ENCODE data around the gene FKBP1A. TPM values are rescaled to one million over a fixed set of nuclear protein-coding genes. Genes with fewer than 3 reads are reported as not detected.
A peak's percentile ranks its signal among the peaks of the same experiment; 100 is the strongest.

FKBP1A gene
- total RNA-seq, result 100 to 1,000 TPM; 247 to 273 TPM

DNA sequence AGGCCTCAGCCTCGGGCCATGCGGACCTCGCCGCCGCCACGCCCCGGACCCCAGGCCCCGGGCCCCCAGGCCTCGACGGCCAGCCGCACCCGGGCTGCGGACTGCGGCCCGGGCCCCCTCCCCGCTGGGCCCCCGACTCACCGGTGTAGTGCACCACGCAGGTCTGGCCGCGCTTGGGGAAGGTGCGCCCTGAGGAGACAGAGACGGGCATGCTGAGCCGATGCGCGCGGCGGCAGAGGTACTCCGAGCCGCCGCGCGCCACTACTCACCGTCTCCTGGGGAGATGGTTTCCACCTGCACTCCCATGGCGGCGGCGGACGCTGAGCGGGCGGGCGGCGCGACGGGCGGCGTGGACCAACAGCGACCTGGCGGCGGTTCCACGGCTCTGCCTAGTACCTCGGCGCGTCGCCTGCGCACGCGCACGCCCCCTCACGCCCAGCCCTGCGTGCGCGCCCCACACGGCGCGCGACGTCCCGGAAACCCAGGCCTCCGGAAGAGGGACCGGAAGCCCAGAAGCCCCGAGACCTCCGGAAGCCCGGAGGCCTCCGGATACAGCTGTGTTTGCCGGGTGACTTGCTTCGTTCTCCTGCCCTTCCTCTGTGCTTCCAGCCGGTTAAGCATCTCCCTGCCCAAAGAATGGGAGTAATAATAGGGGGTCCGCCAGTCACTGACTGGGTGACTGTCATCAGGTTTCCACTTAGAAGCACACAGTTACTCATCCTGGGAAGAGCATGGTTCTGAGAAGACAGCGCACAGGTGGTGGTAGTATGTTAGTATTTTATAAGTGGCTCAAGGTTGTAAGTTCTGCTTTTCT lies at the start of gene FKBP1A:
Gene FKBP1A, minus strand, starts transcription at position 362 of the 814 bp plus-strand sequence. Its CDS starts 56 bp downstream, at position 306.
- ATAC-seq, result peak; percentile 89
- Mint-ChIP-seq H3K36me3 (peaks cover 11% of the 10 kb centered on the region), H3K9me3 (ENCODE audit: low read depth) (no peaks in the 10 kb centered on the region), H3K4me1 (peaks cover 58% of the 10 kb centered on the region), H3K4me3 (peak within 1 kb of the TSS; percentile 84), H3K27ac (peak within 1 kb of the TSS; percentile 78), H3K27me3 (peaks cover 20% of the 10 kb centered on the region)
- CTCF ChIA-PET, result interaction anchor here (1.0 to 6.2 kb wide), 11 partner anchors 11 to 106 kb away, joined by 3 to 24 read pairs (median 4); partner anchors contain the start of gene NSFL1C
- peak; percentile 94 for DNase-seq

DNA sequence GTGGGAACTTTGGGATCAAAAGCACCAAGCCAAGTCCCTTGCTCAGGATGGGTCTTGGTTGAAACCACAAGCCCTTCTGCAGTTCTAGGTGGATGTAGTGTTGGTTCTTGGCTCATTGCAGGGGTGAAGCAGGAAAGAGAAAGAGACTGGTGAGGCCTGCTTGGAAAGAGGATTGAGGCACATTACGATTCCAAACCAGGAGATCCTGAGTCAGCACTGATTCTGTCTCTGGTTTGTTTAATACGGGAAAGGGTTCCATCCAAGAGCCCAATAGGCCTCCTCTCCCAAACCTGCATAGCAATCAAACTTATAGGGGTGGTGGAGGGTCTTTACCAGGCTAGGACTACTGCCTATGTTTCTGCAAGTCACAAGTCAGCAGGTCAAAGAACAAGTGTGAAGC lies 49.5 kb upstream of the FKBP1A start:
- H3K4me3 Mint-ChIP-seq, result no peak overlapping the region
- ATAC-seq (no peak), DNase-seq (no peak)
- no peak overlapping the region for H3K27ac Mint-ChIP-seq
- CTCF ChIA-PET, result no interaction called here
- peaks cover 2% of the 10 kb centered on the region for H3K27me3 Mint-ChIP-seq
- peaks cover 17% of the 10 kb centered on the region for H3K36me3 Mint-ChIP-seq
- H3K4me1 Mint-ChIP-seq, result peaks cover 1% of the 10 kb centered on the region
- no peaks in the 10 kb centered on the region for H3K9me3 Mint-ChIP-seq (ENCODE audit: low read depth)

DNA sequence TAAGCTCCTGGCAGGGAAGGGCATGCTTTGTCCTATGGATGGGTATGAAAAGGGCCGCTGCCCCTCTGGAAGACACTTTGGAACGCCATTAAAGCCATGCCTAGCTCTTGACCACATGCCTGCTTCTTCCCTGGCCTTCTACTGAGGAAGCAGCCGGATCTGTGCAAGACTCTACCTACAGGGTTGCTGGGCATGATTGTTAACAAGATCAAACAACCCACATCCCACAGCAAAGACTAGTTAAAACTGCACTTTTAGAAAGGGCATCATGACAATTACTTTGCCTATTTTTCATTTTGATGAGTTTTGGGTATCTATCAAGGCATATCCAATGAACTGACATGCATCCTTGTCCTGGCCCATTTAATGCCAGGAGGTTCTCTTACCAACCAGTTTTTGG lies 48.3 kb upstream of the FKBP1A start:
- Mint-ChIP-seq H3K27me3 (peaks cover 4% of the 10 kb centered on the region), H3K9me3 (ENCODE audit: low read depth) (no peaks in the 10 kb centered on the region), H3K27ac (no peak overlapping the region), H3K4me3 (no peak overlapping the region), H3K36me3 (peaks cover 13% of the 10 kb centered on the region), H3K4me1 (peaks cover 7% of the 10 kb centered on the region)
- DNase-seq (no peak), ATAC-seq (no peak)
- CTCF ChIA-PET, result interaction anchor here (1.0 to 1.7 kb wide), 4 partner anchors 20 to 125 kb away, joined by 3 to 5 read pairs (median 4); partner anchors contain the start of gene NSFL1C

DNA sequence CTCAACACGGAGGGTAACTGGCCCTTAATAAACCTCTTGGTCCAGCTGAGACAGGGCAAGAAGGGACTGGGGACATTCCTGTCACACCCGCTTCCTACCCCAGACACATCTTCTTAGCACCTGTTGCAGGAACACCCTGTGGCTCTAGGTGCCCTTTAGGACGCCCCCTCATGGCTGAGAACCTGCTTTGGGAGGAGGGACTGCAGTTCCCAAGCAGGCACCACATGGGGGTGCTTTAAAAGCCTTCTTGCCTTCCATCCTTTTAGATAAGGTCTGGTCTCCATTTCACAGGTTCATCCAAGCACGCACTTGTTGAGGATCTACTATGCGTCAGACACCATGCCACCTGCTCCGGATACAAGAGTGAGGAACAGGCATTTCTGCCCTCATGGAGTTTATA lies 47.2 kb upstream of the FKBP1A start:
- Mint-ChIP-seq H3K27me3 (peaks cover 4% of the 10 kb centered on the region), H3K4me3 (no peak overlapping the region), H3K4me1 (peaks cover 15% of the 10 kb centered on the region), H3K36me3 (peaks cover 6% of the 10 kb centered on the region), H3K27ac (no peak overlapping the region), H3K9me3 (ENCODE audit: low read depth) (no peaks in the 10 kb centered on the region)
- no peak for ATAC-seq
- no peak for DNase-seq
- CTCF ChIA-PET, result interaction anchor here (1.4 to 5.6 kb wide), 3 partner anchors 19 to 128 kb away, joined by 3 to 23 read pairs (median 4); no protein-coding TSS in a partner anchor

DNA sequence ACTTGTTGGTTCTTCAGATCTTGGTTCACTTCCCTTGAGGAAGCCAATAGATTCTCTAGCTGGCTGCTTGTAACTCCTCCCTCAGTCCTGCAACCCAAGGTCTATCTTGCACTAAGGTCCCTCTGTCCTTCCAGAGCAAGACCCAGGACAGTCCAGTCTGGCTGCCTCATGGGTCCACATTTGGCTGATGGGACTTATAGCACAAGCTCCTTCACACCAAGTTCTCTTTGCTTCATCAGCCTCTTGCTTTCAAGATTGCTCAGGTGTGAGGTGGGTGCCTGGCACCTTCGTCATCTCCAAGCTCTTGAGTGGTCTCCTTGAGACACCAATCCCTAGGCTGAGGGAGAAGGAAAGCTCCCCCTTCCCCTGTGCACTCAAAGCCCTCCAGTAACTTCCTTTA lies 45.5 kb upstream of the FKBP1A start:
- H3K4me3 Mint-ChIP-seq, result no peak overlapping the region
- ATAC-seq, result no peak
- H3K4me1 Mint-ChIP-seq, result peaks cover 24% of the 10 kb centered on the region

DNA sequence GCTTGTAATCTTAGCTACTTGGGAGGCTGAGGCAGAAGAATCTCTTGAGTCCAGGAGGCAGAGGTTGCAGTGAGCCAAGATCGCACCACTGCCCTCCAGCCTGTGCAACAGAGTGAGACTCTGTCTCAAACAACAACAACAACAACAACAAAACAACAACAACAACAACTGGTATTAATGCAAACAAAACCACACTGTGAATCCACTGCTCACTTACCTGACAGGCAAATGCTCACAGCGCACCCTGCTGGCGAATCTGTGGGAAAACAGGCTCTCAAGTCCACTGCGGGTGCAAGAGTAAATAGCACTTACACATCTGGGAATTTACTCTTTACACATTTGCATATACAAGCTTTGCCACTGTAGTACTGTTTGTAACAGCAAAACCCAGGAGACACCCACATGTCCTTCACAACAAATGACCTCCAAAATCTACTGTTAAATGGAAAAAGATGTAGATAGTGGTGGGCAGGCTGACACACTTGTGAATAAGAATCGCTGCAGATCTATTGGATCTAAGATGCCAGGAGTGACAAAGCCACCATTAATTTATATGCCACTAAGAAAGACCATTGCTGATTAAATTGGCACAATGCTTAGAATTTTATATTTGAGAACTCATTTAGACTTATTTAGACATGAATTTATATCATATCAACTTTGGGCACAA lies 44.5 kb upstream of the FKBP1A start:
- ATAC-seq (peak; percentile 63), DNase-seq (peak; percentile 85)
- CTCF ChIA-PET, result interaction anchor here (0.6 to 5.6 kb wide), 32 partner anchors 10 to 210 kb away, joined by 3 to 41 read pairs (median 4); partner anchors contain the start of genes FKBP1A, NSFL1C and SDCBP2
- peaks cover 21% of the 10 kb centered on the region for H3K27me3 Mint-ChIP-seq
- peaks cover 28% of the 10 kb centered on the region for H3K4me1 Mint-ChIP-seq
- peaks cover 12% of the 10 kb centered on the region for H3K36me3 Mint-ChIP-seq
- no peaks in the 10 kb centered on the region for H3K9me3 Mint-ChIP-seq (ENCODE audit: low read depth)
- H3K4me3 Mint-ChIP-seq, result no peak overlapping the region
- H3K27ac Mint-ChIP-seq, result no peak overlapping the region

More for the DNA sequence above, 45.5 kb upstream of the FKBP1A start:
- Mint-ChIP-seq H3K27me3 (peaks cover 14% of the 10 kb centered on the region), H3K9me3 (ENCODE audit: low read depth) (no peaks in the 10 kb centered on the region), H3K36me3 (peaks cover 14% of the 10 kb centered on the region), H3K27ac (no peak overlapping the region)
- DNase-seq, result no peak
- CTCF ChIA-PET, result interaction anchor here (0.6 to 5.6 kb wide), 15 partner anchors 10 to 153 kb away, joined by 3 to 41 read pairs (median 7); partner anchors contain the start of gene NSFL1C

DNA sequence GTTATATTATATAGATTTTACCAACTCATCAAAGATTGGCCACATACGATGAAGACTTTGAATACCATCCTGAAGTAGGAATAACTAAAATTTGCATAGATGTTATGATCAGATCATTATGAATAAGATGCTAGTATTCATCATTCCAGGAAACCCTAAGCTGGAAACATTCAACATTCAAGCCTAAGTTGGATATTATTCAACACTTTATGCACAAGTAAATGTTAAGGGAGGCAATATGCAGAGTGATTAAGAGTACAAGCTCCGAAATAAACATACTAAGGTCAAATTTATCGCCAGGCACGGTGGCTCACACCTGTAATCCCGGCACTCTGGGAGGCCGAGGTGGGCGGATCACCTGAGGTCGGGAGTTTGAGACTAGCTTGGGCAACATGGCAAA lies 43.4 kb upstream of the FKBP1A start:
- no peak overlapping the region for H3K27ac Mint-ChIP-seq
- H3K9me3 Mint-ChIP-seq (ENCODE audit: low read depth), result no peaks in the 10 kb centered on the region
- H3K36me3 Mint-ChIP-seq, result peaks cover 12% of the 10 kb centered on the region
- no peak overlapping the region for H3K4me3 Mint-ChIP-seq
- DNase-seq, result no peak
- peaks cover 29% of the 10 kb centered on the region for H3K27me3 Mint-ChIP-seq
- ATAC-seq, result no peak
- H3K4me1 Mint-ChIP-seq, result peaks cover 28% of the 10 kb centered on the region
- CTCF ChIA-PET, result interaction anchor here (0.7 to 5.6 kb wide), 22 partner anchors 10 to 1439 kb away, joined by 3 to 41 read pairs (median 5); partner anchors contain the start of genes FKBP1A, NSFL1C and SDCBP2

DNA sequence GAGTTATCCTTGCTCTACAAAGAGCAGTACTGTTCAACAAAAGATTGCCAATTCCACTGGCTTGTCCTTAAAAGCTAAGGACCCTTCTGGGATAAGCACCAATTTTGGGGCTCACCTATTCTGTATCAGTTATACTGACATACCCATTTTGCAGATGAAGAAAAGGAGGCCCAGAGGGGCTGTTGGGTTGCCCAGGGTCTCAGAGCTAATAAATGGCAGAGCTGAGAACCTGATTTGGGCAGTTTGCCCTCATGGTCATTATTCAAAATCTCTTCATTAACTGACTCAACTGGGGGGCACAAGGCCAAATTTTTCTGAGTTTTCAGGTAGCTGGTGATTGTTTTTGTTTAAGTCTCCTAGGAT lies 42.5 kb upstream of the FKBP1A start:
- CTCF ChIA-PET, result interaction anchor here (0.7 to 5.6 kb wide), 16 partner anchors 9 to 1455 kb away, joined by 3 to 41 read pairs (median 4); partner anchors contain the start of gene NSFL1C
- no peak overlapping the region for H3K27ac Mint-ChIP-seq
- peaks cover 37% of the 10 kb centered on the region for H3K27me3 Mint-ChIP-seq
- no peaks in the 10 kb centered on the region for H3K9me3 Mint-ChIP-seq (ENCODE audit: low read depth)
- peaks cover 12% of the 10 kb centered on the region for H3K36me3 Mint-ChIP-seq
- DNase-seq (no peak), ATAC-seq (peak; percentile 2)
- peaks cover 28% of the 10 kb centered on the region for H3K4me1 Mint-ChIP-seq
- H3K4me3 Mint-ChIP-seq, result peak overlapping the region; percentile 48

DNA sequence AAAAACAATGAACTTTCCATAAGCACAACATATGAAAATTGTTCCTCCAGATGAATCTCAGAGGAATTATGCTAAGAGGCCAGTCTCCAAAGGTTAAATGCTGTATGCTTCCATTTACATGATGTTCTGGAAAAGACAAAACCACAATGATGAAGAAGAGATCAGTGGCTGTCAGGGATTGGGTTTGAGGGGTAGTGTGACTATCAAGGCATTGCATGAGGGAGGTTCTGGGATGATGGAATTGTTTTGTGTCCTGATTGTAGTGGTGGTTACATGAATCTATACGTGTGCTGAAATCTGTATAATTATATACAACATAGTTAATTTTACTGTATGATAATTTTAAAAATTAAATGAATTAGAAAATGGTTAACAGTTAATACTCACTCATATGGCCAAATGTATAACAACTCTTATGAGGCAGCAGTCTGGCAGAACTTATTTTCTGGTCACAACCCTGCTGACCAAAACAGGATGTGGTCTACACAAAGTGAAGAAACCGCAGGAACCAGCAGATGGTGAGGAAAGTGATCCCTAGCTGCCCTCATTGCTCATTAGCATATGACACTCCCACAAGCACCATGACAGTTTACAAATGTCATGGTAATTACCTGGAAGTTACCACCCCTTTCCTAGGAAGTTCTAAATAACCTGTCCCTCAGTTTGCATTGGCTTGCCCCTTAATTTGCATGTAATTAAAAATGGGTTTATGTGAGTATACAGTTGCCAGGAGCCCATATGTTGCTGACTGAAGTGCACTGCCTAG lies 41.9 kb upstream of the FKBP1A start:
- peaks cover 28% of the 10 kb centered on the region for H3K4me1 Mint-ChIP-seq
- peaks cover 43% of the 10 kb centered on the region for H3K27me3 Mint-ChIP-seq
- H3K27ac Mint-ChIP-seq, result peak overlapping the region; percentile 81
- CTCF ChIA-PET, result interaction anchor here (0.7 to 5.6 kb wide), 15 partner anchors 8 to 1456 kb away, joined by 3 to 41 read pairs (median 4); partner anchors contain the start of gene NSFL1C
- DNase-seq (peak; percentile 91), ATAC-seq (peak; percentile 81)
- peaks cover 12% of the 10 kb centered on the region for H3K36me3 Mint-ChIP-seq
- no peaks in the 10 kb centered on the region for H3K9me3 Mint-ChIP-seq (ENCODE audit: low read depth)
- H3K4me3 Mint-ChIP-seq, result peak overlapping the region; percentile 48

DNA sequence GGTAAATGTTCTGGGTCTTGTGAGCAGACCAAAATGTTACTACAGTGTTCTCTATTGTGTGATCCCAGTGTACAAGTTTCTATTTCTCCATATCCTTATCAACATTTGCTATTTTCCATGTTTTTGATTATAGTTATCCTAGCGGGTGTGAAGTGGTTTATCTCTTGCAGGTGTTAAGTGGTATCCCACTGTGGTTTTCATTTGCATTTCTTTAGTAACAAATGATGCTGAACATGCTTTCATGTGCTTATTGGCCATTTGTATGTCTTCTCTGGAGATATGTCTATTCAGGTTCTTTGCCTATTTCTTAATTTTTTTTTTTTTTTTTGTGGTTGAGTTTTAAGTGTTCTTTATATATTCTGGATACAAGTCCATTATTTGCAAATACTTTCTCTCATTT lies 38.3 kb upstream of the FKBP1A start:
- Mint-ChIP-seq H3K4me3 (no peak overlapping the region), H3K27me3 (peaks cover 47% of the 10 kb centered on the region), H3K4me1 (peaks cover 32% of the 10 kb centered on the region), H3K9me3 (ENCODE audit: low read depth) (no peaks in the 10 kb centered on the region), H3K27ac (no peak overlapping the region), H3K36me3 (peaks cover 10% of the 10 kb centered on the region)
- DNase-seq, result no peak
- ATAC-seq, result no peak
- CTCF ChIA-PET, result no interaction called here

DNA sequence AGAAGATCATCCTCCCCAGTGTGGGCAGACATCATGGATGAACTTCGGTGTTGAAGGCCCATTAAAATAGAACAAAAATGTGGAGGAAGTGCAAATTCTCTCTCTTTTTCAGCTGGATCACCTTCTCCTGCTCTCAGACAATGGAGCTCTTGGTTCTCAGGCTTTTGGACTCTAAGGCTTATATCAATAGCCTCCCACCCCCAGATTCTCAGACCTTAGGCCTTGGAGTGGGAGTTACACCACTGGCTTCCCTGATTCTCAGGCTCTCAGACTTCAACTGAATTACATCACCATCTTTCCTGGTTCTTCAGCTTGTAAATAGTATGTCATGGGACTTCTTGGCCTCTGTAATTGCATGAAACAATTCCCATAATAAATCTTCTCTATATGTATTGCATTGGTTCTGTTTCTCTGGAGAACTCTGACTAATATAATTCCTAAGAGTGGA lies 37.2 kb upstream of the FKBP1A start:
- H3K27me3 Mint-ChIP-seq, result peaks cover 49% of the 10 kb centered on the region
- H3K4me1 Mint-ChIP-seq, result peaks cover 26% of the 10 kb centered on the region
- peaks cover 10% of the 10 kb centered on the region for H3K36me3 Mint-ChIP-seq
- DNase-seq (no peak), ATAC-seq (no peak)
- no peak overlapping the region for H3K4me3 Mint-ChIP-seq
- CTCF ChIA-PET, result interaction anchor here (1.1 kb wide), 1 partner anchor 9 kb away, joined by 4 read pairs; no protein-coding TSS in a partner anchor
- H3K9me3 Mint-ChIP-seq (ENCODE audit: low read depth), result no peaks in the 10 kb centered on the region
- no peak overlapping the region for H3K27ac Mint-ChIP-seq

DNA sequence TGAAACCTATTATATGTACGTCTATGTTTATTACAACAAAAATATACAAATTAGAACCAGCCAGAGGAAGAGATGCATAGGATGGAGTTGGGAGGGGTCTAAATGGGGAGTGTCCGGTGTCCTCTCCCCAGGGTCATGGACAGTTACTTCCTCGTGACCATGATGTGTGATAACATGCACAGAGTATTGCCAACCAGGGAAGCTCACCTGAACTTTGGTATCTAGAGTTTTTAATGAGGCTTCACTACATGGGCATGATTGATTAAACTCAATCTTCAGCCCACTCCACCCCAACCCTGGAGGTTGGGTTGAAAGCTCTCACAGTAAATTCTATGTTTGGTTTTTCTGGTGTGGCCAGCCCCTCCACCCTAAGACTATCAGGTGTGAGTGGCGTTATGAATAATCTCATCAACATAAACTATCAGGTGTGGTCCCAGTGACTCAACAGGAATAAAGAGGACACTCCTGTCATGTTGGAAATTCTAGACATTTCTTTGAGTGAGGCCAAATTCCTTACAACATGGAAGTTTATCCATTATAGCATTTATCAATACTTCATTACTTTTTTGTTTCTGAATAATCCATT lies 36.4 kb upstream of the FKBP1A start:
- H3K9me3 Mint-ChIP-seq (ENCODE audit: low read depth), result no peaks in the 10 kb centered on the region
- peaks cover 18% of the 10 kb centered on the region for H3K4me1 Mint-ChIP-seq
- peaks cover 45% of the 10 kb centered on the region for H3K27me3 Mint-ChIP-seq
- peaks cover 4% of the 10 kb centered on the region for H3K36me3 Mint-ChIP-seq
- DNase-seq, result no peak
- no peak overlapping the region for H3K4me3 Mint-ChIP-seq
- no peak overlapping the region for H3K27ac Mint-ChIP-seq
- CTCF ChIA-PET, result no interaction called here
- ATAC-seq, result no peak
